SKM-1 treated with dmso at 0.1 percent for 144 hours (cell line): ENCODE data around the gene EOLA1.
"Not testable (repeated sequence)": the region's sequence is repeated elsewhere in the genome, so short reads cannot be mapped to it uniquely, and the experiment has no call there.

ENCODE experiments used
- DNase-seq: peaks from one replicate; lab custom pipeline; 2025; ENCODE audit not compliant: unreplicated experiment; lab: John Stamatoyannopoulos, UW

The EOLA1 gene

GRCh38 chrX:149541521-149542047 is 772 bp downstream of the EOLA1 start:
- DNase-seq: no peak

GRCh38 chrX:149545545-149546543 is 5.0 kb downstream of the EOLA1 start:
- not testable (repeated sequence) for DNase-seq

- not testable (repeated sequence) for DNase-seq
Measured at GRCh38 chrX:149546962-149547361, 6.2 kb downstream of the EOLA1 start.

GRCh38 chrX:149547782-149548181 is 7.0 kb downstream of the EOLA1 start:
- not testable (repeated sequence) for DNase-seq

GRCh38 chrX:149549701-149550100 is 8.9 kb downstream of the EOLA1 start, which contains the start of gene HSFX3:
Gene HSFX3, minus strand, starts transcription at chrX:149549924. Its CDS starts 72 bp downstream, at chrX:149549852.
- DNase-seq: not testable (repeated sequence)

GRCh38 chrX:149550454-149550853 is 9.6 kb downstream of the EOLA1 start:
- not testable (repeated sequence) for DNase-seq

GRCh38 chrX:149551245-149551938 is 10.6 kb downstream of the EOLA1 start:
- not testable (repeated sequence) for DNase-seq

GRCh38 chrX:149551939-149552248 is 11.1 kb downstream of the EOLA1 start:
- DNase-seq: not testable (repeated sequence)

GRCh38 chrX:149555251-149555650 is 14.4 kb downstream of the EOLA1 start:
- not testable (repeated sequence) for DNase-seq

GRCh38 chrX:149563359-149563758 is 22.5 kb downstream of the EOLA1 start:
- DNase-seq: no peak

GRCh38 chrX:149567621-149568417 is 27.0 kb downstream of the EOLA1 start:
- no peak for DNase-seq

- DNase-seq: no peak
Measured at GRCh38 chrX:149568701-149569296, 28.0 kb downstream of the EOLA1 start.

GRCh38 chrX:149569770-149570169 is 29.0 kb downstream of the EOLA1 start:
- DNase-seq: no peak

- DNase-seq: peak; percentile 11
Measured at GRCh38 chrX:149570668-149571067, 29.9 kb downstream of the EOLA1 start.

GRCh38 chrX:149571770-149572169 is 31.0 kb downstream of the EOLA1 start:
- DNase-seq: no peak

- DNase-seq: no peak
Measured at GRCh38 chrX:149572743-149573142, 31.9 kb downstream of the EOLA1 start.

- DNase-seq: not testable (repeated sequence)
Measured at GRCh38 chrX:149573456-149573855, 32.6 kb downstream of the EOLA1 start.

- not testable (repeated sequence) for DNase-seq
Measured at GRCh38 chrX:149585631-149586030, 44.8 kb downstream of the EOLA1 start.

GRCh38 chrX:149587359-149587758 is 46.5 kb downstream of the EOLA1 start, which contains the start of gene MAGEA9B:
Gene MAGEA9B, minus strand, starts transcription at chrX:149587459. Its CDS starts 4,280 bp downstream, at chrX:149583179.
- DNase-seq: not testable (repeated sequence)

GRCh38 chrX:149590993-149591392 is 50.2 kb downstream of the EOLA1 start:
- not testable (repeated sequence) for DNase-seq
